Measurements from ENCODE around the gene TMIE.

TMIE gene

GRCh38 chr3:46669191-46669999 lies 31.8 kb upstream of the TMIE start:
- DNase-seq (ENCODE audit: low read depth in 2 of 2): no peak

- DNase-seq (ENCODE audit: low read depth in 2 of 2): no peak
Observed at GRCh38 chr3:46670000-46670890, 30.9 kb upstream of the TMIE start.

- no peak for DNase-seq (ENCODE audit: low read depth in 2 of 2)
Observed at GRCh38 chr3:46670891-46671427, 30.2 kb upstream of the TMIE start.

DNA sequence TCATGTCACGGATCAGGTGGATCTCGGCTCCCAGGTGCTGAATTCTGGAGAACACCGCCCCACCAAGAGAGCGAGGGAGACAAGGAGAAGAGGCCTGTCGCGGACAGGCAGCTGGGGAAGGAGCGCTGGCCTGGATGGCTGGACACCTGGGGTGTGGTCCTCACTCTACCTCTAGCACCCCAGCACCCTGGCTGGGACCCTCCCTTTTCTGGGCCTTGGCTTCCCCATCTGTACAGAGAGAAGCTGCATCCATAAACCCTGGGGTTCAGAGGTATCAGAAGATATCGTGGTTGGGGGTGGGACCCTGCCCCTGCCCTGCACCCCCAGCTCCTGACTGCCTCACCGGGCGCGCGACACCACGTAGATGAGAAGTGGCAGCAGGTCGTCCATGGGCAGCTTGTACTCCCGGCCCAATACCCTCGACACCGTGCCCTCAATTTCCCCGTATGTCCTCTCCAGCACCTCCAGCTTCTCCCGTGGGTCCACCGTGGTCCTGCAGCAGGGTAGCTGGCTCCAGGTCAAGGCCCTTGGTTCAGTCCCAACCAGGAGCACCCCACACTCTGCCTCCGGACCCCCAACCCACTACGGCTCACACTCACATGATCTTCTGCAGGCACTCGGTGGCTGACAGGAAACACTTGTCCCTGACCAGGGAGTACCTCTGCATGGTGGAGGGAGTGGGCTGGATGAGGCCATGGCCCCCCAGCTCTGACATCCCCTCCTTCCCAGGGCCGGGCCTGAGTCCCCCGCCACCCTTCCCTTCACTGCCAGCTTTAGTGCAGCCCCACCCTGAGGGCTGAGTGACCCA lies 29.4 kb upstream of the TMIE start:
- no peak for DNase-seq (ENCODE audit: low read depth in 2 of 2)

- DNase-seq (ENCODE audit: low read depth in 2 of 2): no peak
Observed at GRCh38 chr3:46672349-46672695, 28.9 kb upstream of the TMIE start.

- DNase-seq (ENCODE audit: low read depth in 2 of 2): no peak
Observed at GRCh38 chr3:46673151-46674030, 27.8 kb upstream of the TMIE start.

DNA sequence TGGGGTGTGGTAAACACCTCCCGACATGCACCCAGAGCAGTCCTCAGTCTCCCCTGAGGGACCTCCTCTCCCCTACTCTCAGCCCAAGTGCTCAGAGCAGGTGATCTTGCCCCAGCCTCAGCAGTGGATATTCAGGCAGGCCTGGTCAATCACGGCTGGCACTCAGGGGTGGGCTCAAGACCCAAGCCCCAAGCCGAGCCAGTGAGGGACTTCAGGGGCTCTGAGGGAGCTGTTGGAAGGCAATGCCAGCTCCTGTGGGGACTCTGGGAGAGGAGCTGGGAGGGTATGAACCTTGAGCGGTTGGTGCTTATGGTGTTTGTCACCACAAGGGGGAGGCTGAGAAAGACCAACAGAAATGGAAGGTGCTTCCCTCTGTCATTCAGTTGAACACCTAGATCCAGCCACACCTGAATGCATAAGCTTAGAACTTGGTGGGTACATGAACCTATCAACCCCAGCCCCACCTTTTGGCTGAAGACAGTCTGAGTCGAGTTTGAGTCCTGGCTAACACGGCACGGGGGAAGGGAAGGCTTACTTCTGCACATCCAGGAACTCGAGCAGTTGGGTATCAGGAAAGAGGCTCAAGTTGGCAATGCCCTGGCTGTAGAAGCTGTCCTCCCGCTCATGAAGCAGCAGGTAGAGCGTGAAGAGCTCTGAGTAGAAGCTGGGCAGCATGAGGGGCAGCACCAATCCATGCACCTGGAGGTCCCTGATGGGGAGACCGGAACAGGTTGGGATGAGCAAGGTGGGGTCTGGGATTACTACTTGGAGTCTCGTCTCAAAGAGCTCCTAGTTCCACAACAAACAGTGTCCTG lies 27.0 kb upstream of the TMIE start:
- no peak for DNase-seq (ENCODE audit: low read depth in 2 of 2)

- no peak for DNase-seq (ENCODE audit: low read depth in 2 of 2)
Observed at GRCh38 chr3:46675426-46675825, 25.8 kb upstream of the TMIE start.

GRCh38 chr3:46675843-46676567 lies 25.2 kb upstream of the TMIE start:
- DNase-seq (ENCODE audit: low read depth in 2 of 2): no peak

- no peak for DNase-seq (ENCODE audit: low read depth in 2 of 2)
Observed at GRCh38 chr3:46676601-46677410, 24.4 kb upstream of the TMIE start.

GRCh38 chr3:46677411-46677726 lies 23.8 kb upstream of the TMIE start:
- DNase-seq (ENCODE audit: low read depth in 2 of 2): no peak

- no peak for DNase-seq (ENCODE audit: low read depth in 2 of 2)
Observed at GRCh38 chr3:46678280-46678679, 22.9 kb upstream of the TMIE start.

DNA sequence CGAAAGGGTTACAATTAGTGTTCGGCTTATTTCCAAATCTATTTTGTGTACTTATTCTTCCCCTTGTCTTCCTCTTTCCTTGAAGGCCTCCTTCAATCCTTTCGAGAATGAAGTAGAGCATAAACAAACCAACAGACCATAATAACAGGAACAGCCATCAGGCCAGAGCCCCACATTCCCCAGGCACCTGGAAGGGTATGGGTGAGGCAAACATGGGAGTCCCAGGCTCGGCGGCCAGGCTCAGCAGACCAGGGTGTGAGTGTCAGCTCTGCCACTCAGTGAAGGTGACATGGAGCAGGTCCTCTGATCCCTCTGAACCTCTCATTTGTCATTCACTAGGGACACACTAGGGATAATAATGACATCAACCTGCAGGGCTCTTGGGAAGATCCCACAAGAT lies 21.5 kb upstream of the TMIE start:
- DNase-seq (ENCODE audit: low read depth in 2 of 2): no peak

GRCh38 chr3:46680298-46680826 lies 20.8 kb upstream of the TMIE start:
- DNase-seq (ENCODE audit: low read depth in 2 of 2): no peak

DNA sequence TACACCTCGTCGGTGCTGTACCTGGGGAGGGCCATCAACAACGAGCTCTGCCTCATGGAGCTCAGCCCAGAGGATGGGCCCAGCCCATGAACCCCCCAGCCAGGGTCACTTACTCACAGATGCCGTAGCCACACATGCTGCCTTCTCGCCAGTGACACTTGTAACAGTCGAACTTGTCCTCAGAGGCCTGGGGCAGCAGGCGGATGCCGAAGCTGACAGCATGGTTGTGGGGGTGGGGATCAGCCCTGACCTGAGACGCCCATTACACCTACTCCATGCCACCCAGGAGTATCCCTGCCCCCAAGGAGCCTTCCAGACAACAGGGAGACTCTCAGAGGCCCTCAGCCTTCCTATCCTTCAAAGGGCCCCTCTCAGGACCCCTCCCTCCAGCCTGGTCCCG lies 19.8 kb upstream of the TMIE start:
- DNase-seq (ENCODE audit: low read depth in 2 of 2): no peak

GRCh38 chr3:46681856-46682540 lies 19.2 kb upstream of the TMIE start:
- DNase-seq (ENCODE audit: low read depth in 2 of 2): no peak

- no peak for DNase-seq (ENCODE audit: low read depth in 2 of 2)
Observed at GRCh38 chr3:46682974-46683373, 18.2 kb upstream of the TMIE start.

GRCh38 chr3:46684891-46685290 lies 16.3 kb upstream of the TMIE start:
- DNase-seq (ENCODE audit: low read depth in 2 of 2): no peak
